Activated CD4-positive, alpha-beta T cell treated with anti-CD3 and anti-CD28 coated beads for 36 hours (primary cell): ENCODE data around the gene KLF9. TPM values are rescaled to one million over a fixed set of nuclear protein-coding genes. Genes with fewer than 3 reads are reported as not detected.

Experiments
- ATAC-seq: fragments of 200-7000 bp; cut with Tn5 transposase; one replicate; pipeline ENCODE4 v1.10.0; 2021; ENCODE audit warnings: mild to moderate bottlenecking, moderate library complexity
- CTCF ChIA-PET: fragments of 350-600 bp; sonication (Branson Sonifier 250); formaldehyde crosslinking; loops from one replicate; lab custom pipeline; 2021; ENCODE audit warnings: antibody characterized with exemption; lab: Charles Lee
- POLR2A ChIA-PET: fragments of 350-600 bp; sonication (Branson Sonifier 250); formaldehyde crosslinking; loops from one replicate; lab custom pipeline; 2021; ENCODE audit warnings: antibody characterized with exemption, inconsistent platforms; lab: Charles Lee
- DNase-seq: peaks from one replicate; pipeline ENCODE4 v3.0.0-alpha.2; 2020
- H3K27ac Mint-ChIP-seq: one replicate; pipeline ENCODE4 v1.8.0; 2021; ENCODE audit warnings: mixed read lengths
- H3K27me3 Mint-ChIP-seq: one replicate; pipeline ENCODE4 v1.8.0; 2021; ENCODE audit warnings: mixed read lengths
- H3K36me3 Mint-ChIP-seq: one replicate; pipeline ENCODE4 v1.8.0; 2021; ENCODE audit warnings: low read depth, mixed read lengths
- H3K4me1 Mint-ChIP-seq: one replicate; pipeline ENCODE4 v1.8.0; 2021; ENCODE audit warnings: mixed read lengths
- H3K4me3 Mint-ChIP-seq: one replicate; pipeline ENCODE4 v1.8.0; 2021; ENCODE audit warnings: mild to moderate bottlenecking, moderate library complexity, mixed read lengths
- H3K9me3 Mint-ChIP-seq: one replicate; pipeline ENCODE4 v1.8.0; 2021; ENCODE audit warnings: low read depth, mixed read lengths
- intact Hi-C, 2 experiments: fragments of 100-400 bp; cut with DNase I in 1 of 2; cut with micrococcal nuclease in 1 of 2; formaldehyde crosslinking; loops; one replicate each; pipeline versions ENCODE4 v1.14.2 to v1.15.1; 2022 to 2024; cut with DNase I, micrococcal nuclease
- total RNA-seq, 2 experiments: library from RNA; stranded (reverse); gene quantifications; one replicate each; pipeline ENCODE4 v1.2.3, GENCODE V29; 2021

KLF9 gene
- total RNA-seq, 2 experiments from 2014 or later = 20.2 to 22.3 TPM

DNA sequence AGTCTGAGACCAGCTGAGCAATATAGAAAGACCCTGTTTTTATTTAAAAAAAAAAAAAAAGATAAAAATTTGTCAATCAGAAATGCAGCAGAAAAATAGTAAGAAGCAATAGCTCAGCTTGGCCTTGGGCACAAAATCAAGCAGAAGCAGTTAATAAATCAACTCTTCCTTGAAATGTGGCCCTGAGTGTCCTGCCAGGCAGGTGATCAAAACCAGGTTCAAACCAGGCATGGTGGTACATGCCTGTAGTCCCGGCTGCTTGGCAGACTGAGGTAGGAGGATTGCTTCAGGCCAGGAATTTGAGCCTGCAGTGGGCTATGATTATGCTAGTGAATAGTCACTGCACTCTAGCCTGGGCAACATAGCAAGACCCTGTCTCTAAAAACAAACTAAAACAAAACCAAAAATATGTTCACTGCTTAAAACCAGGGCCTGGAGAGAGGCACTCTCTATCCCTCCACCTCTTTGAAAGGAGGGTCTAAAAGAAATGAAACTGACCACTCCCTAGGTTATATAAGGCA is 27.9 kb upstream of the KLF9 start:
- ChIA-PET CTCF (interaction anchor here (0.8 kb wide), 1 partner anchor 160 kb away, joined by 3 read pairs; no protein-coding TSS in a partner anchor), POLR2A (no interaction called here)
- Mint-ChIP-seq H3K4me1 (peaks cover 8% of the 10 kb centered on the region), H3K36me3 (no peaks in the 10 kb centered on the region), H3K27me3 (no peaks in the 10 kb centered on the region), H3K9me3 (no peaks in the 10 kb centered on the region), H3K27ac (no peak overlapping the region), H3K4me3 (no peak overlapping the region)
- DNase-seq (no peak), ATAC-seq (no peak)
- intact Hi-C loops = no loop called here

DNA sequence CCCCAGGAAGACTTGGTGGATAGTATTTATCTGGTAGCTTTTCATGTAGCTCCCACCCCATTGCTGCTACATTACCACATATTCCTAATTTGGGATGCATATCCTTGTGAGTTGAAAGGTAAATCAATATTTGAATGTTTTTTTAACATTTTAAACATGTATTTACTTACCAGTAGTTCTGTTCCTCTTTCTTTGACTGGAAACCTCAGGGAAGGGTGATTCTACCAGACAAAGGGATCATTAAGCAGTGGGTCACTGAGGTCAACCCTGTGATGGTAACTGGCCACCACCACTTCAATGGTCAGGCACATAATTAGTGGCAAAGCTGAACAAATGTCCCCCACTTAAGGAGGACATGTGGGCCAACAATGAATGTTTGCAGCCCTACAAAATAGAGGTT is 27.2 kb upstream of the KLF9 start:
- intact Hi-C loops = no loop called here
- Mint-ChIP-seq H3K9me3 (no peaks in the 10 kb centered on the region), H3K4me1 (peaks cover 8% of the 10 kb centered on the region), H3K27me3 (no peaks in the 10 kb centered on the region), H3K4me3 (no peak overlapping the region), H3K36me3 (no peaks in the 10 kb centered on the region), H3K27ac (no peak overlapping the region)
- ATAC-seq = no peak
- ChIA-PET CTCF (no interaction called here), POLR2A (no interaction called here)
- no peak for DNase-seq

DNA sequence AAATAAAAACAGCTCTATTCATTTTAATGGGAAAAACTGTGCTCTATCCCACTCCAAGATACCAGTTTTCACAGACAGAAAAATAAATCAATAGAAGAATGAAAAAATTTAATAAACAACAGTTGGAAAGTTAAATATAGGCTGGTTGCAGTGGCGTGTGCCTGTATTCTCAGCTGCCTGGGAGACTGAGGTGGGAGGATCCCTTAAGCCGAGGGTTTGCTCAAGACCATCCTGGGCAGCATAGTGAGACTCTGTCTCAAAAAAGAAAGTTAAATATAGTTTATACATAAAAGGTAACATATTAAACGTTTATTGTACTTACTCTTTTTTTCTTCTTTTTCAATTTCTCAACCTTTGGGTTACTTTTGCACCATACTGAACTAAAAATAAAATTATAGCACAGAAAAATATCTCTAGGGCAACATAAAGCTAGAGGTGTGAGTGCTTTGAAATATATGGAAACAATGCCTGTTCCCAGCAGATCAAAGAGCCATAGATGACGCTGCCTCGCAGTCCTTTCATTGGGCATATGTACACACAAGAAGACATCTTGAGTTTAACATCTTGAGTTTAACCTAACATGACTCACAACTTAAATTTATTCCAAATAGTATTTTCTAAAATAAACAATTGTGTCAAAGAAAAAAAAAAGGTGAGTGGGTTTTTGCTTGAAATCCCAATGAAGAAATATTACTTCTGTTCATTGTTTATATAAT is 25.7 kb upstream of the KLF9 start:
- ATAC-seq = no peak
- Mint-ChIP-seq H3K9me3 (no peaks in the 10 kb centered on the region), H3K4me3 (no peak overlapping the region), H3K4me1 (peaks cover 8% of the 10 kb centered on the region), H3K27me3 (no peaks in the 10 kb centered on the region), H3K36me3 (no peaks in the 10 kb centered on the region), H3K27ac (no peak overlapping the region)
- intact Hi-C loops = no loop called here
- no peak for DNase-seq
- ChIA-PET POLR2A (no interaction called here), CTCF (interaction anchor here (0.6 to 1.5 kb wide), 2 partner anchors 15 to 467 kb away, joined by 3 read pairs; no protein-coding TSS in a partner anchor)

GRCh38 chr9:70438341-70438928 is 24.0 kb upstream of the KLF9 start:
- Mint-ChIP-seq H3K27ac (no peak overlapping the region), H3K4me1 (peaks cover 8% of the 10 kb centered on the region), H3K9me3 (no peaks in the 10 kb centered on the region), H3K36me3 (no peaks in the 10 kb centered on the region), H3K27me3 (no peaks in the 10 kb centered on the region), H3K4me3 (no peak overlapping the region)
- intact Hi-C loops = no loop called here
- ChIA-PET POLR2A (no interaction called here), CTCF (interaction anchor here (1.0 kb wide), 1 partner anchor 164 kb away, joined by 3 read pairs; no protein-coding TSS in a partner anchor)
- ATAC-seq (peak; percentile 39), DNase-seq (no peak)

DNA sequence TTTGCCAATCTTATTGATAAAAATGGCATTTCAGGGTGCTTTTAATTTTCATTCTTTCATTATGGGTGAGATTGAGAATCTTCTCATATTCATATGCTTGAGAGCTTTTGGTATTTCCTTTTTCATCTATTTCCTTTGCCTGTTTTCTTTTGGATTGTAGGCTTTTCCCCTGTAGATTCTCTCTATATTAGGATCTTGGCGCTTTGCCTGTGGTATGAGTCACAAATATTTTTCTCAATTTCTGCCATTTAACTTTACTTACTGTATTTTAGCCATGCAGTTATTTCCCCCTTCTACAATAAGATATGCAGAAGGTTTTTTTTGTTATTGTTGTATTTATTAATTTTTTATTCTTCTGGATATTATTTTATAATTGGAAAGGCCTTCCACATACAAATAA is 21.5 kb upstream of the KLF9 start:
- peaks cover 8% of the 10 kb centered on the region for H3K4me1 Mint-ChIP-seq
- DNase-seq = no peak
- CTCF ChIA-PET = no interaction called here
- intact Hi-C loops = no loop called here
- POLR2A ChIA-PET = no interaction called here
- no peak overlapping the region for H3K4me3 Mint-ChIP-seq
- H3K27ac Mint-ChIP-seq = no peak overlapping the region
- no peak for ATAC-seq
- H3K36me3 Mint-ChIP-seq = no peaks in the 10 kb centered on the region
- no peaks in the 10 kb centered on the region for H3K27me3 Mint-ChIP-seq
- H3K9me3 Mint-ChIP-seq = peaks cover 3% of the 10 kb centered on the region

DNA sequence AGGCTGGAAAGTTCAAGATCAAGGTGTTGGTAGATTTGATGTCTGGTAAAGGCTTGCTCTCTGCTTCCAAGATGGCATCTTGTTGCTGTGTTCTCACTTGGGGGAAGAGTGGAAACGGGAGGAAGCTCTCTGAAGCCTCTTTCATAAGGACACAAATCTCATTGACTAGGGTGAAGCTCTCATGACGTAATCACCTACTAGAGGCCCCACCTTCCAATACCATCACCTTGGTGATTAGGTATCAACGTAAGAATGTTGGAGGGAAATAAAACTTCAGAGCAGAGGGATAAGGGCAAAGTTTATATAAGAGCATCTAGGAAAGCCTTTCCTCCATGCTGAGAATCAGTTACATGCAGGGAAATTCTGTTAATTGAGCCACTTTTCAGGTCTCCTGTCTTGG is 15.4 kb upstream of the KLF9 start:
- Mint-ChIP-seq H3K27me3 (no peaks in the 10 kb centered on the region), H3K36me3 (no peaks in the 10 kb centered on the region), H3K4me1 (peaks cover 3% of the 10 kb centered on the region), H3K27ac (no peak overlapping the region), H3K4me3 (no peak overlapping the region), H3K9me3 (peaks cover 7% of the 10 kb centered on the region)
- ATAC-seq = no peak
- CTCF ChIA-PET = interaction anchor here (1.8 kb wide), 1 partner anchor 17 kb away, joined by 3 read pairs; no protein-coding TSS in a partner anchor
- POLR2A ChIA-PET = no interaction called here
- DNase-seq = no peak
- intact Hi-C loops = no loop called here

DNA sequence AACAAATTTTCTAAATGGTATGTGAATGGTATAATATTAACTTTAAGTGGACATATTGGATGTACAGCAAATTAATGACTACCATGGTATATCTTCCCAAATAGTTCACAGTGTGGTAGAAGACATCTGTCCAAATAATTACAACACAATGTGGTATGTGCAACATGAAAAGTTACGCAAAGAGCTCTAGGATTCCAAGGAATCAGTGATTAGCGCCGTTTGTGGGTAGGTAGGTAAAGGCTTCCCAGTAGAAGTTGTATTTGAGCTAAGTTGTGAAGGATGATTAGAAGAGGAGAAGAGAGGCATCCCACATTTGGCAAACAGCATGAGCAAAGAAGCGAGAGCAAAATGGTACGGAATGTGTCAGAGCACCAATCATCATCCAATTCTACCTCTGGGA is 14.3 kb upstream of the KLF9 start:
- CTCF ChIA-PET = interaction anchor here (1.4 kb wide), 1 partner anchor 49 kb away, joined by 3 read pairs; no protein-coding TSS in a partner anchor
- intact Hi-C loops = no loop called here
- no peak for ATAC-seq
- Mint-ChIP-seq H3K4me3 (no peak overlapping the region), H3K9me3 (peaks cover 7% of the 10 kb centered on the region), H3K27ac (no peak overlapping the region), H3K27me3 (no peaks in the 10 kb centered on the region), H3K36me3 (no peaks in the 10 kb centered on the region), H3K4me1 (peaks cover 3% of the 10 kb centered on the region)
- DNase-seq = no peak
- POLR2A ChIA-PET = no interaction called here

GRCh38 chr9:70427161-70427945 is 12.9 kb upstream of the KLF9 start:
- H3K4me1 Mint-ChIP-seq = peaks cover 9% of the 10 kb centered on the region
- ChIA-PET CTCF (interaction anchor here (1.2 to 1.4 kb wide), 3 partner anchors 9 to 175 kb away, joined by 3 to 4 read pairs (median 4); no protein-coding TSS in a partner anchor), POLR2A (interaction anchor here (0.6 kb wide), 1 partner anchor 236 kb away, joined by 4 read pairs; no protein-coding TSS in a partner anchor)
- ATAC-seq = no peak
- no peaks in the 10 kb centered on the region for H3K36me3 Mint-ChIP-seq
- no peak for DNase-seq
- H3K27ac Mint-ChIP-seq = no peak overlapping the region
- peaks cover 7% of the 10 kb centered on the region for H3K9me3 Mint-ChIP-seq
- intact Hi-C loops = no loop called here
- H3K27me3 Mint-ChIP-seq = no peaks in the 10 kb centered on the region
- no peak overlapping the region for H3K4me3 Mint-ChIP-seq

GRCh38 chr9:70425192-70425591 is 10.7 kb upstream of the KLF9 start:
- no peaks in the 10 kb centered on the region for H3K36me3 Mint-ChIP-seq
- POLR2A ChIA-PET = interaction anchor here (1.0 kb wide), 1 partner anchor 11 kb away, joined by 5 read pairs; the partner anchor contains the start of gene KLF9
- H3K4me1 Mint-ChIP-seq = peaks cover 31% of the 10 kb centered on the region
- intact Hi-C loops = no loop called here
- ATAC-seq (no peak), DNase-seq (no peak)
- no peak overlapping the region for H3K27ac Mint-ChIP-seq
- H3K9me3 Mint-ChIP-seq = peaks cover 2% of the 10 kb centered on the region
- no peaks in the 10 kb centered on the region for H3K27me3 Mint-ChIP-seq
- CTCF ChIA-PET = interaction anchor here (0.6 to 0.9 kb wide), 2 partner anchors 10 to 49 kb away, joined by 3 read pairs; no protein-coding TSS in a partner anchor
- H3K4me3 Mint-ChIP-seq = no peak overlapping the region

GRCh38 chr9:70422371-70423043 is 8.1 kb upstream of the KLF9 start:
- intact Hi-C loops = loop anchor here in 1 of 2 experiments (5.0 kb wide), 1 partner anchor 60 kb away; no protein-coding TSS in a partner anchor
- Mint-ChIP-seq H3K9me3 (no peaks in the 10 kb centered on the region), H3K36me3 (no peaks in the 10 kb centered on the region), H3K4me3 (no peak overlapping the region), H3K27me3 (no peaks in the 10 kb centered on the region), H3K4me1 (peaks cover 39% of the 10 kb centered on the region), H3K27ac (peak overlapping the region; percentile 67)
- POLR2A ChIA-PET = interaction anchor here (2.0 to 4.8 kb wide), 2 partner anchors 11 to 45 kb away, joined by 8 to 29 read pairs; no protein-coding TSS in a partner anchor
- DNase-seq = no peak
- CTCF ChIA-PET = interaction anchor here (1.0 to 4.6 kb wide), 4 partner anchors 12 to 180 kb away, joined by 4 to 25 read pairs (median 6); no protein-coding TSS in a partner anchor
- ATAC-seq = no peak
